ENCODE data around the gene PEX13.

GRCh38 chr2:61059382-61059781, 41.9 kb downstream of the PEX13 start:
- TF ChIP-seq CTCF (conservative IDR thresholded peaks at IDR 0.05; ENCODE audit: low read depth, low read length) (no peak), RFX5 (IDR thresholded peaks at IDR 0.05; ENCODE audit: low read depth, low read length) (no peak), MXI1 (IDR thresholded peaks at IDR 0.05; ENCODE audit: borderline replicate concordance, low read depth, low read length) (no peak), POLR2A (IDR thresholded peaks at IDR 0.05; ENCODE audit: low read depth, low read length) (no peak), RAD21 (IDR thresholded peaks at IDR 0.05; ENCODE audit: low read length) (no peak), SMC3 (IDR thresholded peaks at IDR 0.05; ENCODE audit: low read depth, low read length) (no peak), NFE2L2 (IDR thresholded peaks at IDR 0.05; ENCODE audit: low read depth, low read length) (no peak), ELK1 (IDR thresholded peaks at IDR 0.05; ENCODE audit: borderline replicate concordance, low read depth, low read length) (no peak), CHD1 (IDR thresholded peaks at IDR 0.05; ENCODE audit: low read depth, low read length) (no peak), BHLHE40 (IDR thresholded peaks at IDR 0.05; ENCODE audit: low read depth, low read length) (no peak), USF2 (IDR thresholded peaks at IDR 0.05; ENCODE audit: low read depth, low read length) (no peak)
